ENCODE results near the gene AOC3. TPM values are rescaled to one million over a fixed set of nuclear protein-coding genes. Genes with fewer than 3 reads are reported as not detected.

The AOC3 gene, protein sequence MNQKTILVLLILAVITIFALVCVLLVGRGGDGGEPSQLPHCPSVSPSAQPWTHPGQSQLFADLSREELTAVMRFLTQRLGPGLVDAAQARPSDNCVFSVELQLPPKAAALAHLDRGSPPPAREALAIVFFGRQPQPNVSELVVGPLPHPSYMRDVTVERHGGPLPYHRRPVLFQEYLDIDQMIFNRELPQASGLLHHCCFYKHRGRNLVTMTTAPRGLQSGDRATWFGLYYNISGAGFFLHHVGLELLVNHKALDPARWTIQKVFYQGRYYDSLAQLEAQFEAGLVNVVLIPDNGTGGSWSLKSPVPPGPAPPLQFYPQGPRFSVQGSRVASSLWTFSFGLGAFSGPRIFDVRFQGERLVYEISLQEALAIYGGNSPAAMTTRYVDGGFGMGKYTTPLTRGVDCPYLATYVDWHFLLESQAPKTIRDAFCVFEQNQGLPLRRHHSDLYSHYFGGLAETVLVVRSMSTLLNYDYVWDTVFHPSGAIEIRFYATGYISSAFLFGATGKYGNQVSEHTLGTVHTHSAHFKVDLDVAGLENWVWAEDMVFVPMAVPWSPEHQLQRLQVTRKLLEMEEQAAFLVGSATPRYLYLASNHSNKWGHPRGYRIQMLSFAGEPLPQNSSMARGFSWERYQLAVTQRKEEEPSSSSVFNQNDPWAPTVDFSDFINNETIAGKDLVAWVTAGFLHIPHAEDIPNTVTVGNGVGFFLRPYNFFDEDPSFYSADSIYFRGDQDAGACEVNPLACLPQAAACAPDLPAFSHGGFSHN
- 1.9 TPM for polyA plus RNA-seq (2013, experiment 1 of 2)
- 2.1 TPM for polyA plus RNA-seq (2013, experiment 2 of 2)

DNA sequence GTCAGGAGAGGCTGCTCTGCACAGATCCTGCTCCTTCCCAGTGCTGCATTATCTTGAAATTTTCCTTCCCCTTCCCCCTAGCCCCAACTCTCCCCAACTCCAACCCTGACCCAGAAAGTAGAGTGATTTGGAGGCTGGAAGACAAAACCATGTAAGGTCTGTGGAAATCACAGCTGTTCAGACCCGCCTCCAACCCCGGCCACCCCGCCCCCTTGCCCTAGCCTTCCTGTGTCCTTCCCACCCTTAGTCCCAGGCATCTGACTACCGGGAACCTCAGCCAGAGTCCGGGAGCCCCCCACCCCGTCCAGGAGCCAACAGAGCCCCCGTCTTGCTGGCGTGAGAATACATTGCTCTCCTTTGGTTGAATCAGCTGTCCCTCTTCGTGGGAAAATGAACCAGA is at the start of gene AOC3:
TSS of gene AOC3 (plus strand) at position 246 of the 400 bp plus-strand sequence. CDS start at position 391, 145 bp downstream.
- Histone ChIP-seq H3K36me3 (ENCODE audit: control insufficient read depth, insufficient read depth, low read length) (no peaks in the 10 kb centered on the region), H3K27ac (ENCODE audit: low read depth, low read length, severe bottlenecking) (no peak within 1 kb of the TSS), H3K4me3 (ENCODE audit: extremely low read depth, insufficient read depth, low read length, poor library complexity, severe bottlenecking) (no peak within 1 kb of the TSS), H3K4me1 (ENCODE audit: control insufficient read depth, insufficient read depth, low read length, poor library complexity, severe bottlenecking) (peaks cover 4% of the 10 kb centered on the region), H3K9me3 (ENCODE audit: control insufficient read depth, low read length) (no peaks in the 10 kb centered on the region)
- WGBS, 2 experiments (ENCODE audit: insufficient coverage in 2 of 2) = 74 to 75% methylated on average over 6 to 9 of the region's 9 CpGs

DNA sequence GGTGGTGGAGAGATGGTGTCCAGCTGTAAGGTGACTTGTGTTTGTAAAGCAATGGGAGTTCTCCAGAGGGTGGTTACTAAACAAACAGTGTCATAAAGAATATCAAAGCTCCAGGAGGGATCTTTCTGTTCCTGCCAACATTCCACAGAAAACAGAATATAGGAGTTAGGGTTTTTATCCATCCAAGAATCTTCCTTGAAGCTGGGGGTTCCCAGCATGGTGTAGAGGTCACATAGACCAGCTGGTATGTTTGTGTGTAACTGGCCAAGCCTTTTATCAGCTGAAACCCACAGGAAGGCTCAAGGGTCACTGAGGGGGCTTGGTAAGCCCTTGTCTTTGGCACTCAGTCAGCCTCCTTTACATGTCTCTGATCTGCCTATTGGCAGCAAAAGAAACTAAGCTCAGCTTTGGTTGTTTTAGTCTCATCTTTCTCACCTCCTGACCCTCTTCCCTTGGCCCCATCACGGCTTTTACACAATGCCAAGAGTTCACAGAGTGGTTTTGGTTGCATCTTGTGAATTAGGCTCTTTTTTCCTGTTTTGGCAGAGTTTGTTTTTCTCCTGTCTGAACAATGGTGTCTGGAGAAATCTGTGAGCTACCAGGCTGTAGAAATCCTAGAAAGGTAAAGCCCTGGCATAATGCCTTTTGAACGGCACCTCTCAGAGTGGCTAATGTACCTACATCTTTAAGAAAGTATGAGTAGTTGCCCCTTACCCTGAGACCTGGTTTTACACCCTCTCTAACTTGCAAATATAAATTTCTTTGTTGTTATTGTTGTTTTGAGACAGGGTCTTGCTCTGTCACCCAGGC is 47.7 kb upstream of the AOC3 start:
- H3K27ac ChIP-seq (ENCODE audit: low read depth, low read length, severe bottlenecking) = no peak overlapping the region
- no CpG with 5 or more reads among the region's 2 CpGs for WGBS, 2 experiments (ENCODE audit: insufficient coverage in 2 of 2)
- H3K9me3 ChIP-seq (ENCODE audit: control insufficient read depth, low read length) = no peaks in the 10 kb centered on the region
- H3K4me1 ChIP-seq (ENCODE audit: control insufficient read depth, insufficient read depth, low read length, poor library complexity, severe bottlenecking) = no peaks in the 10 kb centered on the region
- no peak overlapping the region for H3K4me3 ChIP-seq (ENCODE audit: extremely low read depth, insufficient read depth, low read length, poor library complexity, severe bottlenecking)
- no peaks in the 10 kb centered on the region for H3K36me3 ChIP-seq (ENCODE audit: control insufficient read depth, insufficient read depth, low read length)

DNA sequence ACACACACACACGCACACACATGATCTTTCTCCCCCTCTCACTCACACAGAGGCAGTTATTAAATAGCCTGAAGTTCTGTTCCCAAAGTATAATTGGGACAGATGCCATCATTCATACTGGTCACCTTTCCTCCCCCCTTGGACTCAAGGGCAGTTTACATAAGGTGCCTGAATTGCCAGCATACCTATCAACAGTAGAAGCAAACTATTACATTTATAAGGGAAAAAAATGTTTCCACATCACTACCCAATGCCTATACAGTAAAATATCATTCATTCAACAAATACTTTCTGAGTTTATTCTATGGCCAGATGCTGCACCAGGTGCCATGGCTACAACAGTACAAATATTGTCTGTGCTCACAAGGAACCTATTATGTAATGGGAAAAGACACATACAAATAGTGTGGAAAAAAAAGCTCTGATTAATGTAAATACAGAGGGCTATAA is 46.1 kb upstream of the AOC3 start:
- no peak overlapping the region for H3K4me3 ChIP-seq (ENCODE audit: extremely low read depth, insufficient read depth, low read length, poor library complexity, severe bottlenecking)
- no peaks in the 10 kb centered on the region for H3K4me1 ChIP-seq (ENCODE audit: control insufficient read depth, insufficient read depth, low read length, poor library complexity, severe bottlenecking)
- H3K9me3 ChIP-seq (ENCODE audit: control insufficient read depth, low read length) = no peaks in the 10 kb centered on the region
- 100% methylated on average over 1 of the region's 1 CpG; no CpG with 5 or more reads in 1 of the 2 experiments for WGBS, 2 experiments (ENCODE audit: insufficient coverage in 2 of 2)
- no peak overlapping the region for H3K27ac ChIP-seq (ENCODE audit: low read depth, low read length, severe bottlenecking)
- H3K36me3 ChIP-seq (ENCODE audit: control insufficient read depth, insufficient read depth, low read length) = peaks cover 7% of the 10 kb centered on the region

DNA sequence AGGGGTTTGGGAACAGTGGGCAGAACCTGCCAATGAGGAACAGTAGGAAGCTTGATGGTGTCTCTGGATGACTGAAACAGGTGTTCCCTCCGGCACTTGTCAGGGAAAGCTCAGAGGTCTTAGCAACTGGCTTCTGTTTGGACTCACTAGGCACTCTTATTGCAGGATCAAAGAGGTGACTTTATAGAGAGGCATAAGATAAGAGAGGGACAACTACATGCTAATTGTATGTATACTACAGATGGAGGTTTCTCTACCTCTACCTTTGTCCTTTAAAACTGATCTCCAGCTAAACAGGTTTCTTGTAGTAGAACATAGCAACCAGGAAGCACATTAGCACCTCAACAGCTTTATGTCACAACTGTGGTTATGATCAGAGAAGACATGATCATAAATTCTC is 44.8 kb upstream of the AOC3 start:
- H3K9me3 ChIP-seq (ENCODE audit: control insufficient read depth, low read length) = no peaks in the 10 kb centered on the region
- H3K27ac ChIP-seq (ENCODE audit: low read depth, low read length, severe bottlenecking) = no peak overlapping the region
- 100% methylated on average over 1 of the region's 1 CpG for WGBS, 2 experiments (ENCODE audit: insufficient coverage in 2 of 2)
- H3K4me3 ChIP-seq (ENCODE audit: extremely low read depth, insufficient read depth, low read length, poor library complexity, severe bottlenecking) = no peak overlapping the region
- peaks cover 15% of the 10 kb centered on the region for H3K36me3 ChIP-seq (ENCODE audit: control insufficient read depth, insufficient read depth, low read length)
- H3K4me1 ChIP-seq (ENCODE audit: control insufficient read depth, insufficient read depth, low read length, poor library complexity, severe bottlenecking) = no peaks in the 10 kb centered on the region

DNA sequence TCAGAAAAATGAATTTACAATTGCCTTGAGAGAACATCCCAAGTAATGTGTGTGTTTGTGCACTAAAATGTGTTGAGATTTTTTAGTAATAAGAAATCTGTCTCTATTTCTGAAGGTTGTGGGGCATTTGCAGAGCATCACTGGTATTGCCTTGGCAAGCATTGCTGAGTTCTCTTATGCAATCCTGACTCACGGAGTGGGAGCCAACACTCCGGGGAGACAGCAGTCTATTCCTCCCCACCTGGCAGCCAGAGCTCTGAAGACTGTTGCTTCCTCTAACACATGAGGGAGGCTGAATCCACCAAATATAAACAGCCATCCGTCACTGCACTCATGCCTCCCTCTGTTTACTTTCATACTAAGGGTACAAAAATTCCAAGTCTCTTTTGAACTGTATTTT is 41.7 kb upstream of the AOC3 start:
- no peak overlapping the region for H3K27ac ChIP-seq (ENCODE audit: low read depth, low read length, severe bottlenecking)
- H3K36me3 ChIP-seq (ENCODE audit: control insufficient read depth, insufficient read depth, low read length) = peaks cover 33% of the 10 kb centered on the region
- H3K4me1 ChIP-seq (ENCODE audit: control insufficient read depth, insufficient read depth, low read length, poor library complexity, severe bottlenecking) = no peaks in the 10 kb centered on the region
- no peak overlapping the region for H3K4me3 ChIP-seq (ENCODE audit: extremely low read depth, insufficient read depth, low read length, poor library complexity, severe bottlenecking)
- no peaks in the 10 kb centered on the region for H3K9me3 ChIP-seq (ENCODE audit: control insufficient read depth, low read length)
- 83 to 100% methylated on average over 2 of the region's 3 CpGs for WGBS, 2 experiments (ENCODE audit: insufficient coverage in 2 of 2)

DNA sequence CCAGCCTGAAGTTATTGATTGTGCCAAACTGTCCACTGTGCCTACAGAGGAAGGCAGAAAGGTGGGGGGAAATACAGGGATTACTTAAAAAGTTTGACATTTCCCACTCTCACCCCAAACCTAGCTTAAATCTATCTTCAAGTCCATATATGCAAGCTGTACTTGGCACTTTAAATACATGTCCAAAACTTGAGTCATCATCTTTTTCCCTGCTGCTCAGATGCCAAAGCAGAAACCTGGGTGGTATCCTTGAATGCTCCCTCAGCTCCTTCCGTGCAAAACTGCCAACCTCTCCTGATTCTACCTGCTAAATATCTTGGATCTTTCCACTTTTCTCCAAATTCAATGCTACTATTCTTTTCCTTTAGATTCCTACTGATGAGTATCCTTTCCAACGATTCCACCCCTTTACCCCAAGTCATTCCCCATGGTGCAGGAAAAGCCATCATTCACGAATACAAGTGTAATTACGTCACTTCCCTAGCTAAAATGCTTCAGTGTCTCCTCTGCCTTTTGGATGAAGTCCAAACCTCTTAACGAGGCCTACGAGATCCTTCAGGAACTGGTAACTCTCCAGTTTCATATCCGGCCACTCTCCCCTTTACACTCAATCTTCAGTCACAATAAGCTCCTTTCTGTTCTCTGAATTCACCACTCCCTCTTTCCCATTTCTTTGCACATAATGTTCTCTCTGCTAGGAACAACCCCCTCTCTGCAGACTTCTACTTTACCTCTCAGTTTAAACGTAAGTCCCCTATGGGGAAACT is 36.2 kb upstream of the AOC3 start:
- 94 to 97% methylated on average over 8 of the region's 8 CpGs for WGBS, 2 experiments (ENCODE audit: insufficient coverage in 2 of 2)
- H3K27ac ChIP-seq (ENCODE audit: low read depth, low read length, severe bottlenecking) = no peak overlapping the region
- H3K4me1 ChIP-seq (ENCODE audit: control insufficient read depth, insufficient read depth, low read length, poor library complexity, severe bottlenecking) = peaks cover 3% of the 10 kb centered on the region
- peaks cover 81% of the 10 kb centered on the region for H3K36me3 ChIP-seq (ENCODE audit: control insufficient read depth, insufficient read depth, low read length)
- no peaks in the 10 kb centered on the region for H3K9me3 ChIP-seq (ENCODE audit: control insufficient read depth, low read length)
- H3K4me3 ChIP-seq (ENCODE audit: extremely low read depth, insufficient read depth, low read length, poor library complexity, severe bottlenecking) = no peak overlapping the region

DNA sequence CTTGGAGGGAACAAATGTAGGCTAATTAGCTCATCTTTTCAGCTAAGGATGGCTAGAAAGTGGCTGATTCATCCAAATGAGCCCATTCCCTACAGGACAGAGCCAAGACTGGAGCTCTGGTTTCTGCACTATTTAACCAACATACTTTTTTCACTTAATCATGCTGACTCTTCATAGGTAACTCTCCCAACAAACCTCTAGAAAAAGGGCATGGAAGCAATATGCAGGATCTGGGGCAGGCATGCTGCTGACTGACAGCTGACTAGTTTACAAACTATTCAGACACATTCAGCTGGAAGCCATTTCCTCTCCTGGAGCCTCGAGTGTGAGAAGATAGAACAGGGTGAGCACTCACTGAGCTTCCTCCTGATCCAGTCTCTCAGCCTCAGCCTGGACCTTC is 33.1 kb upstream of the AOC3 start:
- Histone ChIP-seq H3K9me3 (ENCODE audit: control insufficient read depth, low read length) (no peaks in the 10 kb centered on the region), H3K27ac (ENCODE audit: low read depth, low read length, severe bottlenecking) (no peak overlapping the region), H3K4me3 (ENCODE audit: extremely low read depth, insufficient read depth, low read length, poor library complexity, severe bottlenecking) (no peak overlapping the region), H3K36me3 (ENCODE audit: control insufficient read depth, insufficient read depth, low read length) (peaks cover 94% of the 10 kb centered on the region), H3K4me1 (ENCODE audit: control insufficient read depth, insufficient read depth, low read length, poor library complexity, severe bottlenecking) (peaks cover 7% of the 10 kb centered on the region)
- 88% methylated on average over 1 of the region's 1 CpG for WGBS, 2 experiments (ENCODE audit: insufficient coverage in 2 of 2)

DNA sequence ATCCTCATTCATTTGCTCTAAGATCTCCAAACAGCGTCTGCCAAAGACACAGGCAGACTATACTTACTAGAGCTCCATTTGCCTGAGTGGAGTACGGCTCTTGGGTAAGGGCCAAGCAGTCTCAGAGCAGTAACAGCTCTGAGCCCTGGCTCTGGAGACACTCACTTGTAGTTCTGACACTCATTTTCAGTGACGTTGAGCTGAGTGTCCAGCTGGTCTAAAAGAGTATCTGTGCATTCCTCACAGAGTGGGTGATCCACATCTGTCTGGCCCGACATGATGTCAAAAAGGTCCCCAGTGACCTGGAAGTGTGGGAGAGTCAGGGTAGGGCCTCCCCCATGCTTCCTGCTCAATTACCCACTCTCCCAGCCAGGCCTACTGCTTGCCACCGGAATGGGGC is 32.6 kb upstream of the AOC3 start:
- peaks cover 10% of the 10 kb centered on the region for H3K4me1 ChIP-seq (ENCODE audit: control insufficient read depth, insufficient read depth, low read length, poor library complexity, severe bottlenecking)
- H3K9me3 ChIP-seq (ENCODE audit: control insufficient read depth, low read length) = no peaks in the 10 kb centered on the region
- WGBS, 2 experiments (ENCODE audit: insufficient coverage in 2 of 2) = 90 to 96% methylated on average over 5 of the region's 5 CpGs
- no peak overlapping the region for H3K27ac ChIP-seq (ENCODE audit: low read depth, low read length, severe bottlenecking)
- H3K4me3 ChIP-seq (ENCODE audit: extremely low read depth, insufficient read depth, low read length, poor library complexity, severe bottlenecking) = no peak overlapping the region
- H3K36me3 ChIP-seq (ENCODE audit: control insufficient read depth, insufficient read depth, low read length) = peaks cover 92% of the 10 kb centered on the region

DNA sequence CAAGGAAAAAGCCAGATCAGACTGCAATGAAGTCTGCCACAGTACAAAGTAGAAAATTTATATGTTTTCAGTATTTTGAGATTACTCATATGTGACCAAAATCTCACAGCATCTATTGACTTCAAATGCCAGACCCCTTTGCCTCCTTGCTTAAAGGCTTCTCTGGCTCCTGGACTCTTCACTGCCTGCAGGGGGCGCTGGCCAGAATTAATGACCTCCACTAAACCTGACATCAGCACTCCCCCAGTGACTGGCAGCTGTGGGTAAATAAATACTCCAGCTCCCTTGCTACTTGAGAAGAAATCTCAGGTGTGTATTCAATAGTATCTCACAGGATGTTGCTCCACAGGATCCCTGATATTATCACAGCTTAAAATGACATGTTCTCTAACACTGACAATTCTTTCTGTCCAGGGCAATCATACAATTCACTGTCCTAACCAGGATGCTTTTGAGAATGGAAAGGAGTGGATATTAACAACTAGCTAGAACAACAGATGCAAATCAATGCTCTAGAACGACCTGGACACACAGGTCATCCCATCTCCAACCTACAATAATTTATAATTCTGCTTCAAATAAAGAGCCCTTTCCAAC is 31.0 kb upstream of the AOC3 start:
- no peaks in the 10 kb centered on the region for H3K9me3 ChIP-seq (ENCODE audit: control insufficient read depth, low read length)
- H3K36me3 ChIP-seq (ENCODE audit: control insufficient read depth, insufficient read depth, low read length) = peaks cover 75% of the 10 kb centered on the region
- peaks cover 10% of the 10 kb centered on the region for H3K4me1 ChIP-seq (ENCODE audit: control insufficient read depth, insufficient read depth, low read length, poor library complexity, severe bottlenecking)
- 0 to 13% methylated on average over 1 of the region's 2 CpGs for WGBS, 2 experiments (ENCODE audit: insufficient coverage in 2 of 2)
- no peak overlapping the region for H3K27ac ChIP-seq (ENCODE audit: low read depth, low read length, severe bottlenecking)
- no peak overlapping the region for H3K4me3 ChIP-seq (ENCODE audit: extremely low read depth, insufficient read depth, low read length, poor library complexity, severe bottlenecking)

Data from mesodermal cell (in vitro differentiated cells).